A673 (cell line): ENCODE data around the gene ACTL8. TPM values are rescaled to one million over a fixed set of nuclear protein-coding genes. Genes with fewer than 3 reads are reported as not detected.

Experiments
- BruUV-seq: library from RNA; stranded (reverse); fragments of 400-500 nt; replicated peaks from 2 replicates; lab custom pipeline; 2021; lab: Mats Ljungman, UMichigan
- CTCF ChIA-PET: fragments of 300-600 bp; sonication (Branson Sonifier 250); formaldehyde crosslinking; loops from one replicate; lab custom pipeline; 2022; ENCODE audit warnings: antibody characterized with exemption; lab: Charles Lee
- POLR2A ChIA-PET: fragments of 300-600 bp; sonication (Branson Sonifier 250); formaldehyde crosslinking; loops from one replicate; lab custom pipeline; 2022; ENCODE audit warnings: antibody characterized with exemption; ENCODE audit not compliant: low non-redundant PET; lab: Charles Lee
- DNase-seq: peaks from one replicate; pipeline ENCODE4 v3.0.0-alpha.2; 2015; ENCODE audit warnings: low spot score
- H3K27ac ChIP-seq: fragments of 200-600 bp; sonication (generic); 2 replicates; pipeline ENCODE4 v1.5.1; 2016; ENCODE audit warnings: mixed run types, low read depth, mild to moderate bottlenecking, mixed read lengths, antibody characterized with exemption, low read length; ENCODE audit not compliant: poor library complexity, severe bottlenecking
- H3K27me3 ChIP-seq: fragments of 200-600 bp; sonication (generic); replicated peaks from 2 replicates; pipeline ENCODE4 v1.6.1; 2017; ENCODE audit warnings: mixed run types, low read depth, mild to moderate bottlenecking, mixed read lengths, antibody characterized with exemption, low read length; ENCODE audit not compliant: insufficient read depth, poor library complexity
- H3K36me3 ChIP-seq: fragments of 200-600 bp; sonication (generic); 2 replicates; pipeline ENCODE4 v1.6.1; 2016; ENCODE audit warnings: mixed run types, mild to moderate bottlenecking, mixed read lengths, antibody characterized with exemption, low read length; ENCODE audit not compliant: insufficient read depth, poor library complexity, severe bottlenecking
- H3K4me1 ChIP-seq: fragments of 200-600 bp; sonication (generic); 2 replicates; pipeline ENCODE4 v1.6.1; 2017; ENCODE audit warnings: mixed run types, mild to moderate bottlenecking, mixed read lengths, antibody characterized with exemption, low read length; ENCODE audit not compliant: insufficient read depth, poor library complexity, severe bottlenecking
- H3K4me3 ChIP-seq: fragments of 200-600 bp; sonication (generic); 2 replicates; pipeline ENCODE4 v1.5.1; 2016; ENCODE audit warnings: low read depth, mixed run types, mild to moderate bottlenecking, mixed read lengths, low read length; ENCODE audit not compliant: poor library complexity, severe bottlenecking
- H3K9me3 ChIP-seq: fragments of 200-600 bp; sonication (generic); 2 replicates; pipeline ENCODE4 v1.6.1; 2016; ENCODE audit warnings: mixed run types, low read depth, mild to moderate bottlenecking, mixed read lengths, antibody characterized with exemption, low read length; ENCODE audit not compliant: poor library complexity, severe bottlenecking
- CTCF ChIP-seq: fragments of 300-800, 200-600 bp; sonication (generic); conservative IDR thresholded peaks from 2 replicates; pipeline ENCODE4 v1.5.1; 2017; ENCODE audit warnings: low read depth, mild to moderate bottlenecking, antibody characterized with exemption, low read length, moderate library complexity, mixed read lengths
- EZH2 ChIP-seq: fragments of 200-600 bp; sonication (generic); IDR thresholded peaks from 2 replicates; pipeline ENCODE4 v1.6.1; 2017; ENCODE audit warnings: borderline replicate concordance, low read depth, mild to moderate bottlenecking, mixed read lengths, antibody characterized with exemption, low read length; ENCODE audit not compliant: poor library complexity, severe bottlenecking
- intact Hi-C: fragments of 100-400 bp; cut with micrococcal nuclease; formaldehyde crosslinking; loops from one replicate; pipeline ENCODE4 v1.10.0; 2022; ENCODE audit not compliant: unreplicated experiment
- total RNA-seq: library from RNA; stranded (reverse); gene quantifications from 2 replicates; pipeline ENCODE4 v1.2.3, GENCODE V29; 2021

The ACTL8 gene
- total RNA-seq, 1 experiment from 2014 or later, result 0.28 TPM

GRCh38 chr1:17710889-17711576 lies 44.1 kb upstream of the ACTL8 start:
- no TSS peak for BruUV-seq
- TF ChIP-seq EZH2 (no peak), CTCF (no peak)
- POLR2A ChIA-PET, result no interaction called here

GRCh38 chr1:17711577-17711910 lies 43.6 kb upstream of the ACTL8 start:
- TF ChIP-seq CTCF, result no peak
- TF ChIP-seq EZH2, result no peak
- Histone ChIP-seq H3K27me3 (no peaks in the 10 kb centered on the region), H3K4me3 (no peak overlapping the region), H3K4me1 (no peaks in the 10 kb centered on the region), H3K27ac (no peak overlapping the region), H3K36me3 (no peaks in the 10 kb centered on the region), H3K9me3 (no peaks in the 10 kb centered on the region)
- ChIA-PET CTCF (no interaction called here), POLR2A (no interaction called here)
- BruUV-seq, result no TSS peak
- intact Hi-C loops, result no loop called here
- DNase-seq, result no peak

More at GRCh38 chr1:17710889-17711576, 44.1 kb upstream of the ACTL8 start:
- Histone ChIP-seq H3K27ac (no peak overlapping the region), H3K36me3 (no peaks in the 10 kb centered on the region), H3K9me3 (no peaks in the 10 kb centered on the region), H3K4me1 (no peaks in the 10 kb centered on the region), H3K4me3 (no peak overlapping the region), H3K27me3 (no peaks in the 10 kb centered on the region)
- no peak for DNase-seq
- CTCF ChIA-PET, result no interaction called here
- intact Hi-C loops, result no loop called here

GRCh38 chr1:17711941-17712340 lies 43.2 kb upstream of the ACTL8 start:
- ChIA-PET CTCF (no interaction called here), POLR2A (no interaction called here)
- Histone ChIP-seq H3K4me3 (no peak overlapping the region), H3K36me3 (no peaks in the 10 kb centered on the region), H3K27me3 (no peaks in the 10 kb centered on the region), H3K9me3 (no peaks in the 10 kb centered on the region), H3K27ac (no peak overlapping the region), H3K4me1 (no peaks in the 10 kb centered on the region)
- intact Hi-C loops, result no loop called here
- BruUV-seq, result no TSS peak
- TF ChIP-seq CTCF (no peak), EZH2 (no peak)
- DNase-seq, result no peak
